Breast epithelium (tissue), 4 donors: Measurements from ENCODE around the gene CCBE1. TPM values are rescaled to one million over a fixed set of nuclear protein-coding genes. Genes with fewer than 3 reads are reported as not detected.
A peak's percentile ranks its signal among the peaks of the same experiment; 100 is the strongest.

Source experiments
- DNase-seq, 2 donors: peaks; one replicate each; pipeline ENCODE4 v3.0.0-alpha.2; 2019; ENCODE audit warnings: low spot score in 2 of 2
- H3K27ac ChIP-seq, 2 donors: fragments of 200-600 bp; sonication (generic) in 1 of 2; one replicate each; pipeline ENCODE4 v1.5.1; 2016 to 2019; ENCODE audit warnings: mild to moderate bottlenecking in 1 of 2
- H3K27me3 ChIP-seq, 2 donors: fragments of 200-600 bp; sonication (generic) in 1 of 2; one replicate each; pipeline versions ENCODE4 v1.5.1 to v1.6.0; 2017 to 2019; ENCODE audit warnings: control low read depth in 1 of 2, mild to moderate bottlenecking in 1 of 2
- H3K36me3 ChIP-seq: fragments of 200-600 bp; one replicate; pipeline ENCODE4 v1.5.1; 2019
- H3K4me1 ChIP-seq, 2 donors: fragments of 200-600 bp; sonication (generic); one replicate each; pipeline ENCODE4 v1.5.1; 2016 to 2019; ENCODE audit warnings: control low read depth in 1 of 2
- H3K4me3 ChIP-seq, 3 donors: fragments of 200-600 bp; sonication (generic); 1 replicate in 2 of 3; 2 replicates in 1 of 3; pipeline ENCODE4 v1.5.1; 2016 to 2019; ENCODE audit warnings: mild to moderate bottlenecking in 3 of 3, moderate library complexity in 2 of 3
- H3K9me3 ChIP-seq, 2 donors: fragments of 200-600 bp; sonication (generic) in 1 of 2; one replicate each; pipeline ENCODE4 v1.5.1; 2016 to 2019; ENCODE audit warnings: control low read depth in 1 of 2
- POLR2A ChIP-seq: fragments of 450-650 bp; IDR thresholded peaks from one replicate; pipeline ENCODE4 v1.6.1; 2016; ENCODE audit warnings: antibody characterized with exemption, mild to moderate bottlenecking, moderate library complexity
- POLR2AphosphoS5 ChIP-seq, 3 donors: sonication (generic); formaldehyde crosslinking; IDR thresholded peaks; one replicate each; pipeline ENCODE4 v1.6.1; 2017; ENCODE audit warnings: antibody characterized with exemption in 3 of 3
- intact Hi-C: fragments of 100-400 bp; cut with DNase I; formaldehyde crosslinking; loops from one replicate; pipeline ENCODE4 v1.15.1; 2023; ENCODE audit warnings: low total_unique reads
- total RNA-seq, 3 donors: library from RNA; depleted of rRNA; stranded (reverse); fragments of >200 nt; gene quantifications; one replicate each; pipeline ENCODE4 v1.1.0, GENCODE V29; 2016
- TF ChIP-seq, protein P1 (sequence below), 3 donors: fragments of 450-650 bp; IDR thresholded peaks; one replicate each; pipeline ENCODE4 v1.5.1; 2016 to 2017; ENCODE audit warnings: antibody characterized with exemption in 3 of 3, mild to moderate bottlenecking in 3 of 3, moderate library complexity in 3 of 3

The CCBE1 gene
- total RNA-seq, 3 donors from 2014 or later: 3.5 to 4.9 (median 4.0) TPM

DNA sequence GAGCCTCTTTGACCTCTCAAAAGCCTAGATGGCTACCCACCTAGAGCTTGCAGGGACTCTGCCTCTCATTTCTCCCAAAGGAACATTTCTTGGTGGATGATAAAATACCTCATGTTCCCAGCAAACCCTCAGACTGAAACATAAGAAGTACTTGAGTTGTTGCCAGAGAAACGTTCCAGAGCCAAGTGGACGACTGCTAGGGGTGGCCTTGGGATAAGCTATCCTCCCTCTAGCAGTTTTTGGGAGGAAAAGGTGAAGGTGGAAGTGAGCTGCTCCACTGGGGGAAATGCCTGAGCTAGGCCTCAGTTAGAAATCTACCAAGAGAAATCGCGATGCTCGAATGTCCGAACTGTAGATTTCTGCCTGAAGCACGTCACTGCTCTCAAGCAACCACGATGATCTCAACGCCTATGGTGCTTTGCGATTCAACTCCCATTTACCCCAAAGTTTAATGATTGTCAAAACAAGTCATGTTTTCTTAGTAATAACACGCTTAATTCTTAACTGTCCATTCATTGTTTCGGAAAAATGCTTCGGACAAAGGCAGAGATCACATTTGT, 91.5 kb downstream of the CCBE1 start:
- no peak for DNase-seq
- Histone ChIP-seq H3K27ac (no peak overlapping the region), H3K4me3 (no peak overlapping the region), H3K9me3 (no peaks in the 10 kb centered on the region), H3K4me1 (no peaks in the 10 kb centered on the region), H3K36me3 (no peaks in the 10 kb centered on the region), H3K27me3 (no peaks in the 10 kb centered on the region)
- intact Hi-C loops: no loop called here
- TF ChIP-seq, protein P1, sequence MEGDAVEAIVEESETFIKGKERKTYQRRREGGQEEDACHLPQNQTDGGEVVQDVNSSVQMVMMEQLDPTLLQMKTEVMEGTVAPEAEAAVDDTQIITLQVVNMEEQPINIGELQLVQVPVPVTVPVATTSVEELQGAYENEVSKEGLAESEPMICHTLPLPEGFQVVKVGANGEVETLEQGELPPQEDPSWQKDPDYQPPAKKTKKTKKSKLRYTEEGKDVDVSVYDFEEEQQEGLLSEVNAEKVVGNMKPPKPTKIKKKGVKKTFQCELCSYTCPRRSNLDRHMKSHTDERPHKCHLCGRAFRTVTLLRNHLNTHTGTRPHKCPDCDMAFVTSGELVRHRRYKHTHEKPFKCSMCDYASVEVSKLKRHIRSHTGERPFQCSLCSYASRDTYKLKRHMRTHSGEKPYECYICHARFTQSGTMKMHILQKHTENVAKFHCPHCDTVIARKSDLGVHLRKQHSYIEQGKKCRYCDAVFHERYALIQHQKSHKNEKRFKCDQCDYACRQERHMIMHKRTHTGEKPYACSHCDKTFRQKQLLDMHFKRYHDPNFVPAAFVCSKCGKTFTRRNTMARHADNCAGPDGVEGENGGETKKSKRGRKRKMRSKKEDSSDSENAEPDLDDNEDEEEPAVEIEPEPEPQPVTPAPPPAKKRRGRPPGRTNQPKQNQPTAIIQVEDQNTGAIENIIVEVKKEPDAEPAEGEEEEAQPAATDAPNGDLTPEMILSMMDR (IDR thresholded peaks at IDR 0.05): no peak
- TF ChIP-seq POLR2A (no peak), POLR2AphosphoS5 (IDR thresholded peaks at IDR 0.05) (no peak)

DNA sequence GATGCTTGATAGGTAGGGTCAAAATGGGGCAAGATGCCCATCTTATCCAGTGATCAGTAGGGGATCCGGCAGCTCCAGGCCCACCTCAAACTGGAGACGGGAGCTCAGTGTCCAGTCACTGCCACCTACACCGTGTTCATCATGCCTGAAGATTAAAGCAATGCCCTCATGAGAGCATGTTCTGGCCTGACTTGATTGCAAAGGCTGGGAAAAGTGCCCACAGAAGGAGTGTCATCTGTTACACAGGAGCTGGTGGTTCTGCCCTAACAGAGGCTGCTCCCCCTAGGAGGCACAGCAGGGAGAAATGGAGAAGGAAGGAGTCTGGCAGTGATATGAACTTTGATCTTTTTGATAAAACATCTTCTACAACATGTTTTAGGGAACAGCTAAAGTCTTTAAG, 92.3 kb downstream of the CCBE1 start:
- TF ChIP-seq POLR2A (no peak), POLR2AphosphoS5 (IDR thresholded peaks at IDR 0.05) (no peak)
- TF ChIP-seq, protein P1 (IDR thresholded peaks at IDR 0.05): no peak

DNA sequence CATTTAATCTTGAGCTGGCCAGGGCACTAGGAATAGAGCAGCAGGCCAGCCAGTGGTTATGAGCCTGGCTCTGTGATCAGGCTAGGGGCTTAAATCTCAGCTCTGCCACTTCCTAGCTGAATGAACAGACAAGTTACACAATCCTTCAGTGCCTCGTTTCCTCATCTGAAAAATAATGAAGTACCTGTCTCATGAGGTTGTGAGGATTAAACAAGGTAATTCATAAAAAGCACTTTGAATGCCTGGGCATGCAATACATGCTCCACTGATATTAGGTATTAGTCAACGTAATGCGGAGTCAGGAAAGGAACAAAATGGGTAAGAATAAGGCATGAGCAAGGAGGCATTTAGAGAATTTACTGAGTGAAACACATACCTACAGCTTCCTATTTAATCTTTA, 100.2 kb downstream of the CCBE1 start:
- Histone ChIP-seq H3K9me3 (no peaks in the 10 kb centered on the region), H3K27me3 (no peaks in the 10 kb centered on the region), H3K27ac (no peak overlapping the region), H3K36me3 (no peaks in the 10 kb centered on the region), H3K4me3 (no peak overlapping the region), H3K4me1 (no peaks in the 10 kb centered on the region)
- intact Hi-C loops: no loop called here
- TF ChIP-seq POLR2AphosphoS5 (IDR thresholded peaks at IDR 0.05): no peak
- TF ChIP-seq POLR2A: no peak
- TF ChIP-seq, protein P1 (IDR thresholded peaks at IDR 0.05): no peak
- DNase-seq: no peak

More for the DNA sequence above, 92.3 kb downstream of the CCBE1 start:
- no peak overlapping the region for H3K27ac ChIP-seq
- H3K36me3 ChIP-seq: no peaks in the 10 kb centered on the region
- intact Hi-C loops: no loop called here
- peak in 1 of 2 donors; percentile 38 for DNase-seq
- no peaks in the 10 kb centered on the region for H3K27me3 ChIP-seq
- H3K9me3 ChIP-seq: no peaks in the 10 kb centered on the region
- H3K4me3 ChIP-seq: no peak overlapping the region
- no peaks in the 10 kb centered on the region for H3K4me1 ChIP-seq

DNA sequence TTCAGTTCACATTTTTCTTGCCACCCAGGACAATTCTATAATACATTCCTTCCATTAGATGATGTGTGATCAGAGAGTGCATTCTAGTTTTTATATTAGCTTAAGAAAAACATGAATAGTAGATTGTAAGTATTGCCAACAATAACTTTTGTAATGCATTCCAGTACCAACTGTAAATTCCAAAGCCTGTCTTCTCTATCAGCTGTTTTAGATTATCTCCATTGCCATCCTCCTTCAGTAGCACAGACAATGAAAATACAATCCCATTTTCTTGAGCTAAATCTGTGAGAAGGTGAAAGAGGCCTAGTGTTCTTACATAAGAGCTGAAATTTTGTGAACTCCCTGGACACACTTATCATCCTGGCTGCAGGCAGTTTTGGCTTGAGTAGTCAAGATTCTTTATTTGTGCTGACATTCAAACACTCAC, 103.9 kb downstream of the CCBE1 start:
- no peak overlapping the region for H3K4me3 ChIP-seq
- H3K4me1 ChIP-seq: no peaks in the 10 kb centered on the region
- H3K27ac ChIP-seq: no peak overlapping the region
- intact Hi-C loops: no loop called here
- H3K27me3 ChIP-seq: no peaks in the 10 kb centered on the region
- H3K9me3 ChIP-seq: peaks cover 0 to 3% of the 10 kb centered on the region in 2 donors
- DNase-seq: no peak
- TF ChIP-seq, protein P1 (IDR thresholded peaks at IDR 0.05): no peak
- TF ChIP-seq POLR2A (no peak), POLR2AphosphoS5 (IDR thresholded peaks at IDR 0.05) (no peak)
- H3K36me3 ChIP-seq: no peaks in the 10 kb centered on the region

DNA sequence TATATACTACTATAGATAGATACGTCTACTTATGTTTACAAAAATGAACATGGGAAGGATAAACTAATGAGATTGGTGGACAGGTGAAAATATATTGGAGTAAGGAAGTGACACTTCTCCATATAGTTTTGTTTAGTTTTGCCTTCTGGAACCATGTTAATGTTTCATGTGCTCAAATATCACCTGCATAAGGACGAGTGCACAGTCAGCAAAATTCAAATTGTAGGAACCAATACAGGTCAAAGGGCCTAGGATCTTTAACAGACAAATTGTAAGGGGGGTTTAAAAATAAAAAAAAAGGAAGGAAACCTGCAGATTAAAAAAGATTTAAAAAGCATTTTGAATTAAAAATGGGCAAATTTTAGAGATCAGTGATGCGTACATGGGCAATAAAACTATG, 104.6 kb downstream of the CCBE1 start:
- no peak for TF ChIP-seq POLR2A
- no peak for TF ChIP-seq POLR2AphosphoS5 (IDR thresholded peaks at IDR 0.05)
- TF ChIP-seq, protein P1 (IDR thresholded peaks at IDR 0.05): no peak

More for the DNA sequence above, 104.6 kb downstream of the CCBE1 start:
- Histone ChIP-seq H3K36me3 (no peaks in the 10 kb centered on the region), H3K4me1 (no peaks in the 10 kb centered on the region), H3K9me3 (peaks cover 0 to 3% of the 10 kb centered on the region in 2 donors), H3K4me3 (no peak overlapping the region), H3K27ac (no peak overlapping the region), H3K27me3 (no peaks in the 10 kb centered on the region)
- DNase-seq: no peak
- intact Hi-C loops: no loop called here
